Measurements from ENCODE around the gene MAPK8. TPM values are rescaled to one million over a fixed set of nuclear protein-coding genes. Genes with fewer than 3 reads are reported as not detected.

The MAPK8 gene
- total and polyA plus RNA-seq, 2 of the 4 experiments (the other 2 are of a cell fraction) = 41.5 to 54.7 TPM

DNA sequence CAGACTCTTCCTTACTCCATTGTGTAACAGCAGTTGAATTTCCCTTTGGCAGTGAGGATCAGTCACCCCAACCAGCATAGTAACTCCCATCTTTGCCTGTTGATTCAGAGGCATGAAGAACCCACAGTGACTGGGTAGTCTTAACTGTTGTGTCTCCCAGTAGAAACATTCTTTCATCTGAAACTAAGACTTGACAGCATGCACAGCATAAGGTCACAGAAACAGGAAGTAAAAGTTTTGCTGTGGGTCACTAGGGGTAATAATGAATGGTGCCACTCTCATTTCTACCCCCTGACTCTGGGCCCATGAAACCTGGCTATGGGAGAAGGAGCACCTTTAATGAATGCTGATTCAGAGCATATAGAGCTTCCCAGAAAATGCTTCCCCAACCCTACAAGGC lies 23.6 kb upstream of the MAPK8 start:
- no peak overlapping the region for H3K23ac ChIP-seq (ENCODE audit: low read depth, low read length)
- peaks cover 24% of the 10 kb centered on the region for H3K27me3 ChIP-seq (ENCODE audit: control insufficient read depth, insufficient read depth, low read length)
- no peaks in the 10 kb centered on the region for H3K9me1 ChIP-seq (ENCODE audit: insufficient read depth, low read length)
- no peak overlapping the region for H2BK120ac ChIP-seq (ENCODE audit: low read depth, low read length)
- H3K27ac ChIP-seq (ENCODE audit: insufficient read depth, low read length) = no peak overlapping the region
- in situ Hi-C loops (cut with MboI; ENCODE audit: low sequenced_read_pairs) (no loop called here), dilution Hi-C loops (cut with HindIII; ENCODE audit: low sequenced_read_pairs, unreplicated experiment) (no loop called here), intact Hi-C loops (cut with micrococcal nuclease) (no loop called here)
- no peak overlapping the region for H2BK5ac ChIP-seq (ENCODE audit: low read depth, low read length, poor library complexity, severe bottlenecking)
- H3K56ac ChIP-seq (ENCODE audit: extremely low read depth, insufficient read depth, low read length) = no peak overlapping the region
- DNase-seq (no peak), ATAC-seq (ENCODE audit: low read depth) (no peak)
- H4K91ac ChIP-seq (ENCODE audit: insufficient read depth, low read depth, low read length) = no peak overlapping the region
- ChIA-PET POLR2A (ENCODE audit: unreplicated experiment) (no interaction called here), CTCF (no interaction called here)
- no peak overlapping the region for H4K5ac ChIP-seq (ENCODE audit: low read depth, low read length)
- TF ChIP-seq MAZ (IDR thresholded peaks at IDR 0.05; ENCODE audit: borderline replicate concordance, low read depth, low read length) (no peak), MAFK (IDR thresholded peaks at IDR 0.05; ENCODE audit: low read depth, low read length) (no peak), CHD1 (IDR thresholded peaks at IDR 0.05; ENCODE audit: low read depth, low read length) (no peak), RFX5 (IDR thresholded peaks at IDR 0.05; ENCODE audit: low read depth, low read length) (no peak), NFE2L2 (IDR thresholded peaks at IDR 0.05; ENCODE audit: low read depth, low read length) (no peak), BHLHE40 (IDR thresholded peaks at IDR 0.05; ENCODE audit: low read depth, low read length) (no peak), CEBPB (IDR thresholded peaks at IDR 0.05; ENCODE audit: low read depth, low read length) (no peak), MXI1 (IDR thresholded peaks at IDR 0.05; ENCODE audit: borderline replicate concordance, low read depth, low read length) (no peak), POLR2A (IDR thresholded peaks at IDR 0.05; ENCODE audit: low read depth, low read length) (no peak), SMC3 (IDR thresholded peaks at IDR 0.05; ENCODE audit: low read depth, low read length) (no peak)
- TF ChIP-seq, protein P1, sequence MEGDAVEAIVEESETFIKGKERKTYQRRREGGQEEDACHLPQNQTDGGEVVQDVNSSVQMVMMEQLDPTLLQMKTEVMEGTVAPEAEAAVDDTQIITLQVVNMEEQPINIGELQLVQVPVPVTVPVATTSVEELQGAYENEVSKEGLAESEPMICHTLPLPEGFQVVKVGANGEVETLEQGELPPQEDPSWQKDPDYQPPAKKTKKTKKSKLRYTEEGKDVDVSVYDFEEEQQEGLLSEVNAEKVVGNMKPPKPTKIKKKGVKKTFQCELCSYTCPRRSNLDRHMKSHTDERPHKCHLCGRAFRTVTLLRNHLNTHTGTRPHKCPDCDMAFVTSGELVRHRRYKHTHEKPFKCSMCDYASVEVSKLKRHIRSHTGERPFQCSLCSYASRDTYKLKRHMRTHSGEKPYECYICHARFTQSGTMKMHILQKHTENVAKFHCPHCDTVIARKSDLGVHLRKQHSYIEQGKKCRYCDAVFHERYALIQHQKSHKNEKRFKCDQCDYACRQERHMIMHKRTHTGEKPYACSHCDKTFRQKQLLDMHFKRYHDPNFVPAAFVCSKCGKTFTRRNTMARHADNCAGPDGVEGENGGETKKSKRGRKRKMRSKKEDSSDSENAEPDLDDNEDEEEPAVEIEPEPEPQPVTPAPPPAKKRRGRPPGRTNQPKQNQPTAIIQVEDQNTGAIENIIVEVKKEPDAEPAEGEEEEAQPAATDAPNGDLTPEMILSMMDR (conservative IDR thresholded peaks at IDR 0.05; ENCODE audit: low read depth, low read length) = no peak
- TF ChIP-seq, protein P2, sequence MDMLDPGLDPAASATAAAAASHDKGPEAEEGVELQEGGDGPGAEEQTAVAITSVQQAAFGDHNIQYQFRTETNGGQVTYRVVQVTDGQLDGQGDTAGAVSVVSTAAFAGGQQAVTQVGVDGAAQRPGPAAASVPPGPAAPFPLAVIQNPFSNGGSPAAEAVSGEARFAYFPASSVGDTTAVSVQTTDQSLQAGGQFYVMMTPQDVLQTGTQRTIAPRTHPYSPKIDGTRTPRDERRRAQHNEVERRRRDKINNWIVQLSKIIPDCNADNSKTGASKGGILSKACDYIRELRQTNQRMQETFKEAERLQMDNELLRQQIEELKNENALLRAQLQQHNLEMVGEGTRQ (IDR thresholded peaks at IDR 0.05; ENCODE audit: low read depth, low read length) = no peak
- TF ChIP-seq, protein P3, sequence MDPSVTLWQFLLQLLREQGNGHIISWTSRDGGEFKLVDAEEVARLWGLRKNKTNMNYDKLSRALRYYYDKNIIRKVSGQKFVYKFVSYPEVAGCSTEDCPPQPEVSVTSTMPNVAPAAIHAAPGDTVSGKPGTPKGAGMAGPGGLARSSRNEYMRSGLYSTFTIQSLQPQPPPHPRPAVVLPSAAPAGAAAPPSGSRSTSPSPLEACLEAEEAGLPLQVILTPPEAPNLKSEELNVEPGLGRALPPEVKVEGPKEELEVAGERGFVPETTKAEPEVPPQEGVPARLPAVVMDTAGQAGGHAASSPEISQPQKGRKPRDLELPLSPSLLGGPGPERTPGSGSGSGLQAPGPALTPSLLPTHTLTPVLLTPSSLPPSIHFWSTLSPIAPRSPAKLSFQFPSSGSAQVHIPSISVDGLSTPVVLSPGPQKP (IDR thresholded peaks at IDR 0.05; ENCODE audit: borderline replicate concordance, low read depth, low read length) = no peak
- no peak overlapping the region for H3K4me2 ChIP-seq (ENCODE audit: low read depth, low read length)
- no peak overlapping the region for H2BK15ac ChIP-seq (ENCODE audit: low read depth, low read length)
- no peaks in the 10 kb centered on the region for H3K36me3 ChIP-seq (ENCODE audit: control insufficient read depth, insufficient read depth, low read length)
- peaks cover 4% of the 10 kb centered on the region; the same call in 1 of the 2 replicates for H3K9me3 ChIP-seq (ENCODE audit: control insufficient read depth, insufficient read depth, low read length)
- H3K79me1 ChIP-seq (ENCODE audit: low read depth in 1 of 2, low read length in 2 of 2) = no peaks in the 10 kb centered on the region
- H2AK5ac ChIP-seq (ENCODE audit: low read depth, low read length) = no peak overlapping the region
- H2AK9ac ChIP-seq (replicated peaks; ENCODE audit: low read depth, low read length, poor library complexity) = no peak overlapping the region
- H3K4me1 ChIP-seq (ENCODE audit: control insufficient read depth, insufficient read depth, low read length) = no peaks in the 10 kb centered on the region
- H3K4me3 ChIP-seq (ENCODE audit: insufficient read depth, low read depth, low read length) = no peak overlapping the region
- no peak overlapping the region for H2BK20ac ChIP-seq (ENCODE audit: low read depth, low read length)
- no peak overlapping the region for H3K14ac ChIP-seq (replicated peaks; ENCODE audit: low read depth, low read length)
- no peak overlapping the region for H3K4ac ChIP-seq (ENCODE audit: low read depth, low read length)
- no peak overlapping the region for H4K8ac ChIP-seq (ENCODE audit: low read depth in 2 of 2, low read length in 2 of 2)
- H2AFZ ChIP-seq (replicated peaks; ENCODE audit: low read length, poor library complexity) = no peak overlapping the region
- no peak overlapping the region for H3K18ac ChIP-seq (ENCODE audit: low read depth, low read length)
- no peaks in the 10 kb centered on the region for H4K20me1 ChIP-seq (ENCODE audit: insufficient read depth, low read length)
- no TSS peak for BruUV-seq (replicated peaks)
- no peak overlapping the region for H3K9ac ChIP-seq (ENCODE audit: low read depth, low read length)

All from IMR-90 (cell line).